Stimulated activated CD4-positive, alpha-beta T cell treated with anti-CD3 and anti-CD28 coated beads, Interleukin-15, amount 100 ng/mL, for 24 hours (primary cell): ENCODE results near the gene FBLN5.
A peak's percentile ranks its signal among the peaks of the same experiment; 100 is the strongest.
"Not testable (repeated sequence)": the region's sequence is repeated elsewhere in the genome, so short reads cannot be mapped to it uniquely, and the experiment has no call there.

Experiments
- DNase-seq: peaks from one replicate; pipeline ENCODE4 v3.0.0-alpha.2; 2020

Gene FBLN5

GRCh38 chr14:91904483-91904882, 43.0 kb downstream of the FBLN5 start:
- no peak for DNase-seq

GRCh38 chr14:91903070-91903469, 44.4 kb downstream of the FBLN5 start:
- no peak for DNase-seq

GRCh38 chr14:91902336-91902735, 45.2 kb downstream of the FBLN5 start:
- DNase-seq = no peak

GRCh38 chr14:91901449-91902226, 45.9 kb downstream of the FBLN5 start:
- DNase-seq = no peak

- DNase-seq = no peak
Observed at GRCh38 chr14:91899806-91900205, 47.7 kb downstream of the FBLN5 start.

GRCh38 chr14:91899213-91899612, 48.3 kb downstream of the FBLN5 start:
- no peak for DNase-seq

- DNase-seq = no peak
Observed at GRCh38 chr14:91898372-91898771, 49.1 kb downstream of the FBLN5 start.

GRCh38 chr14:91897716-91898115, 49.8 kb downstream of the FBLN5 start:
- not testable (repeated sequence) for DNase-seq

GRCh38 chr14:91897106-91897701, 50.3 kb downstream of the FBLN5 start:
- DNase-seq = no peak

- DNase-seq = no peak
Observed at GRCh38 chr14:91896419-91896818, 51.1 kb downstream of the FBLN5 start.

GRCh38 chr14:91893669-91894068, 53.8 kb downstream of the FBLN5 start:
- peak; percentile 59 for DNase-seq

- DNase-seq = peak; percentile 31
Observed at GRCh38 chr14:91893007-91893406, 54.5 kb downstream of the FBLN5 start.

GRCh38 chr14:91891721-91892220, 55.7 kb downstream of the FBLN5 start:
- DNase-seq = no peak

- DNase-seq = no peak
Observed at GRCh38 chr14:91891101-91891500, 56.4 kb downstream of the FBLN5 start.

GRCh38 chr14:91890291-91890749, 57.2 kb downstream of the FBLN5 start:
- DNase-seq = no peak

GRCh38 chr14:91889477-91890211, 57.9 kb downstream of the FBLN5 start:
- DNase-seq = no peak

GRCh38 chr14:91888641-91889476, 58.6 kb downstream of the FBLN5 start:
- DNase-seq = no peak

GRCh38 chr14:91886961-91887360, 60.5 kb downstream of the FBLN5 start:
- DNase-seq = no peak

GRCh38 chr14:91885839-91886238, 61.7 kb downstream of the FBLN5 start:
- DNase-seq = no peak

GRCh38 chr14:91885113-91885712, 62.3 kb downstream of the FBLN5 start:
- DNase-seq = no peak

GRCh38 chr14:91884664-91885063, 62.8 kb downstream of the FBLN5 start:
- no peak for DNase-seq

- no peak for DNase-seq
Observed at GRCh38 chr14:91883753-91884152, 63.7 kb downstream of the FBLN5 start.
